IPS DF 19.7 (cell line): ENCODE results near the gene CLIC3.

Experiments used
- DNase-seq: peaks from one replicate; pipeline ENCODE4 v3.0.0-alpha.2; 2013; ENCODE audit warnings: low read depth, low spot score

Gene CLIC3

DNA sequence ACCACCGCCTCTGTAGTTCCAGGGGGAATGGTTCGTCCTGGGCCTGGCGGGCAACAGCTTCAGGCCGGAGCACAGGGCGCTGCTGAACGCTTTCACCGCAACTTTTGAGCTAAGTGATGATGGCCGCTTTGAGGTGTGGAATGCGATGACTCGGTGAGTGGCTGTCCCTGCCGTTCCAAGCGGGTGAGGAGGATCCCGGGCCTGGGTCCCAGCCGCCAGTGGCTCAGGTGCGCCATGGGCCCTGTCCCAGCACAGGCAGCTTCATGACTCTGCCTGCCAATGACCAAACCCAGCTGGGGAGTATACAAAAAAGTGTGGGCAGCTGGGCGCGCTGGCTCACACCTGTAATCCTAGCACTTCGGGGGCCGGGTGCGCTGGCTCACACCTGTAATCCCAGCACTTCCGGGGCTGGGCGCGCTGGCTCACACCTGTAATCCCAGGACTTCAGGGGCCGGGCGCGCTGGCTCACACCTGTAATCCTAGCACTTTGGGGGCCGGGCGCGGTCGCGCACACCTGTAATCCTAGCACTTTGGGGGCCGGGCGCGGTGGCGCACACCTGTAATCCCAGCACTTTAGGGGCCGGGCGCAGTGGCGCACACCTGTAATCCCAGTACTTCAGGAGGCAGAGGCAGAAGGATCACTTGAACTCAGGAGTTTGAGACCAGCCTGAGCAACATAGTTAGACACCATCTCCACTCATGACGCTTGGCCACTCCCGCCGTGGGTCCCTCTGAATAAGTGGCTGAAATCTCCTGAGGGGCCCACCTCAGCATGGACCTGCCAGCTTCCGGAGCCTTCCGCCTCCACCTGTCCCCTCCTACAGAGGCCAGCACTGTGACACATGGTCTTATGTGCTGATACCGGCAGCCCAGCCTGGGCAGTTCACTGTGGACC, 43.2 kb downstream of the CLIC3 start:
- no peak for DNase-seq

DNA sequence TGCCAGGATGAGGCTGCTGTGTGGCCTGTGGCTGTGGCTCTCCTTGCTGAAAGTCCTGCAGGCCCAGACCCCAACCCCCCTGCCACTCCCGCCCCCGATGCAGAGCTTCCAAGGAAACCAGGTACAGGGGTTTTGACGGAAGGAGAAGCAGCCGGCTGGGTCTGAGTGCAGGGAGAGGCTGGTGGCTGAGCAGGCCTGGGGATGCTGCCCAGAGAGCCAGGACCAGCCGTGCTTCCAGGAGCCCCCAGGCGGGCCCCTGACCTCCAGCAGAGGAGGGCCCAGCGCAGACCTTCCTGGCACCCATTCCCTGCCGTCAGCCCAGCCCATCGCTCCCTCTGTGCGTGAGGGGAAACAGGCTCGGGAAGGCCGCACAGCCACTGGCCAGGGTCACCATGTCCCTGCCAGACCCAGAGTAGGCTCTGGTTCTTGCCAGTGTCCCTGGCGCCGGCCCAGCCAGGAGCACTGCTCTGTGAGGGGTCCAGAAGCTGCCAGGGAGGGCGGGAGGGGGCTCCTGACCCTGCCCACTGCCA, 44.0 kb downstream of the CLIC3 start:
- DNase-seq = no peak

DNA sequence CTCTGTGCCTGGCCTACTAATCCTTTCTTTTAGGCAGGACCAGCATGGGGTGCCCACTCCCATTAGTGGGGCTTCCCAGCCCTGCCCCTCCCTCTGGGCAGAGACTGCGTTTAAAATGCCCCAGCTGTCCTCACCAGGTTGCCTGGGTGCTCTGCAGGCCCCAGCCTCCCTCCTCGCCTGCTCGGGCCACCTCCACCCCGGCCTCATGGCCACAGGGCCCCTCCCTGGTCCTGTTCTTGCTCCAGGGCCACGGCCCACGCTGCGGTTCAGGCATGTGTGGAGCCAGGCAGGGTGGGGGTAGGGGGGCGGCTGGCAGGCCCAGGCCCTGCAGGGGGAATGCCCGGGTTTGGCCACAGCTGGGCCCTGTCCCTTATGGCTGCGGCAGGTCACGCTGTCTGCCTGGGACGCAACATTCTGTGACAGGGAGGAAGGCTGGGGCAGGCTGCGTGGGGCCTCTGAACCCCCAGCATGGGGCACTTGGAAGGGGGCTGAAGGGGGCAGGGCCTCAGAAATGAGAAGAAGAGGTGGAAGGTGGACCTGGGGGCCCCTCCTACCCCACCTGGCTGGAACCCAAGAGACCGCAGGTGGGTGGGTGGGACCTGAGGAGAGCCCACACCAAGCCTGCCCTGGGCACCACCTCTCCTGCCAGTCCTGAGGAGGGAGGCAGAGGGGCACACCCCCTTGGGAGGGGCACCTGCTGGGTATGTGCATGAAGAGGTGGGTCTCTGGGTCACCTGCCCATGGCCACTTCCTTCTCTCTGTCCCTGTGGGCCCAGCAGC, 44.6 kb downstream of the CLIC3 start, which contains the start of gene LCN12:
Gene LCN12 (plus strand): TSS at position 733 of the 780 bp plus-strand sequence. CDS start 55 bp downstream, outside the sequence.
- DNase-seq = no peak

DNA sequence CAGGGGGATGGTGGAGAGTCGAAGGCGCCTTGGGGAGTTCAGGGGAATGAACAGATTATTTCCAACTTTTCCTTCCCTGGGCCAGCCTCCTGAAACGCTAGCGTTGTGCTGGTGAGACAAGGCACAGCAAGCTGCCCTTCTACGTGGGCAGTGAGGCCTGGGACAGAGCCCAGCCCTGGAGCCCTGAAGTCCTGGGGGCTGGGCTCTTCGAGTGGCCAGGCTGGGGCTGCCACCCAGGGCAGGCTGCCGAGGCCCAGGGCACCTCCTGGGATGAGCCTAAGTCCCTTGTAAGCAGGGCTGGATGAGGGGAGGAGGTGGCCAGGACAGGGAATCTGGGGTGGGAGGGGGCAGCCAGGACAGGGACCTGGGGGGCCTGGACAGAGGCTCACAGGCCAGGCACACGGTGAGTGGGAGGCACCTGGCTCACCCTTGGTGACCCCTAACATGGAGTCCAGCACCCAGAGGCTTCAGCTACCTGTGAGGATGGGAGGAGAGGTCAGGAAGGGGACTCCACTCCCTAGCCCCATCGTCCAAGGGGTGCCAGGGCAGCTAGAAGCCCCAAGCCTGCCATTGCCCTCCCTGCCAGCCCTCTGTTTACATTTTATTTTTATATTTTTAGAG, 45.6 kb downstream of the CLIC3 start:
- no peak for DNase-seq

DNA sequence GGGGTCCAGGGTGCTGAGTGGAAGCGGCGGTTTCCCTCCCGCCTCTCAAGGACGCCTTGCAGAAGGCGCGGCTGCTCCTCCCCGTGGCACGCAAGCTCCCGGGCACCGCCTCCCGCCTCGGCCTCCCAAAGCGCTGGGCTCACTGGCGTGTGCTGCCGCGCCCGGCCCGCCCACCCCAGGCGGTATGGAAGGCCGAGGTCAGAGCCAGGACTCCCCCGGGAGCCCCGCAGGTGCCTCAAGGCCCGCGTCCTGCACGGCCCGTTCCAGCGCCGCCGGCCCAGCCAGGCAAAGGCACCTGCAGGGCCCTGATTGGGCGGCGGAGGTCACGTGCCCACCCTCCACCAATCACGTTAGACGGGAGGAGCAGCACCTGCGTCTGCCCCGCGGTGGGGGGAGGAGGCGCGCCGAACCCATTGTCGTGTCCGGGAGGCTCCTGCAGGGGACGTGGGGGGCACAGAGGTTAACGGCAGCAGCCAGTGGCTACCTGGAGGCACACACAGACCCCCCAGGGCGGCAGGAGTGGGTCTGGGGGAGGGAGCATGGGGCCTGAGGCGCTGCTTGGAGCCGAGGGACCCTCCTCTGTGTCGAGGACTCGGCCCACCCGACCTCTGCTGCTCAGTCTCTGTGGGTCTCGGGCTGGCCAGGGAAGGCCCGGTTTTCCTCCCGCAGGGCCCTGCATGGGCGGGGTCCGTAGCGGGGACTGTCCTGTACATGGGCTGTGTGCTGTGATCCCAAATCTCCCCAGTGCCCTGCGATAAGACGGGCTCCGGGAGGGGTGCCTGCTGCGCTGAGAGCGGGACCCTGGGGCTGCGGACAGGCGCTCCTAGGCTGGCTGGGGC, 46.3 kb downstream of the CLIC3 start:
- DNase-seq = peak; percentile 75

DNA sequence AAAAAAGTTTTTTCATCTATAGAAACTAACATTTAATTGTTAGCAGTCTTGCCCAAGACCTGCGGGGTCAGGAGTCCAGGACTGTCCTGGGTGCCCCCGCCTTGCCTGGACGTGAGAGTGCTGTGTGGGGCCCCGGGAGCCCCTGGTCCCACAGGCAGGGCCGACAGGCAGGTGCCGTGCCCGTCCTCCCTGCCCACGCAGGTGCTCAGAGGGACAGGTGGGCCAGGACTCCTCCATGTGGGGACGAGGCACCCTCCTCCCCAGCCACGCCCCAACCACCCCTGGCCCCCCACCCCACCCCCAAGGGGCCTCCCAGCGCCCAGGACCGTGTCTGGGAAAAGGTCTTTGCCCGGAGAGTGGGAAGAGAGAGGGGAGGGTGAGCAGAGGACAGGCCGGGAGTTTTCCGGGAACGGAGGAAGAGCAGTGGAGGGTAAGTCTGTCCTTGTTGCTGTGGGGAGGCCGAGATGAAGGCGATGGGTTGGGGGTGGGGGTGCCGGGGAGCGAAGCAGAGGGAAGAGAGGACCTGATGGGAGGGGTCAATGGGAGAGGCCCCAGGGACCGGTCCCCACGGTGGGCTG, 47.0 kb downstream of the CLIC3 start:
- no peak for DNase-seq

DNA sequence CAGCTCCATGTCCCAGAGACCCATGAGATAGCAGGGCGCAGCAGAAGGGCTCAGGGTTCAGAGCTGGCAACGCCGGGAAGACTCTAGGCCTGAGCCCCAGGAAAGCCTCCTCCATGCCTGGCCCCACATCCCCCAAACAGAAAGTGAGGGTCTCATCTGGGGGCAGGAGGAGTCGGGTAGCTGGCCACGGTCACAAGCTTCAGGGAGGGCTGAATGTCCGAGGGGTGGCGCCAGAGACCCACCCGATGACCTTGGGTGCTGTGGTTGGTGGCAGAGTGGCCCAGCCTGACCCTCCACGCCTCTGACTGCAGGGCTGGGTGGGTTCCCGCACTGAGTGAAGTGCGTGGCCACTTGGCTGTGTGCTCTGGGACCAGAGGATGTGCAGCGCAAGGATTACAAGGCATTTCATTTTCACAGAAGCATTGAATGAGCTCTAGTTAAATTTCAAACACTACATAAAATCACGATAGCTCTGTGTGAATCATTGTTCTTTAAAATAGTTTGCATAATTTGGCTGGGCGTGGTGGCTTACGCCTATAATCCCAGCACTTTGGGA, 48.3 kb downstream of the CLIC3 start:
- DNase-seq = no peak

DNA sequence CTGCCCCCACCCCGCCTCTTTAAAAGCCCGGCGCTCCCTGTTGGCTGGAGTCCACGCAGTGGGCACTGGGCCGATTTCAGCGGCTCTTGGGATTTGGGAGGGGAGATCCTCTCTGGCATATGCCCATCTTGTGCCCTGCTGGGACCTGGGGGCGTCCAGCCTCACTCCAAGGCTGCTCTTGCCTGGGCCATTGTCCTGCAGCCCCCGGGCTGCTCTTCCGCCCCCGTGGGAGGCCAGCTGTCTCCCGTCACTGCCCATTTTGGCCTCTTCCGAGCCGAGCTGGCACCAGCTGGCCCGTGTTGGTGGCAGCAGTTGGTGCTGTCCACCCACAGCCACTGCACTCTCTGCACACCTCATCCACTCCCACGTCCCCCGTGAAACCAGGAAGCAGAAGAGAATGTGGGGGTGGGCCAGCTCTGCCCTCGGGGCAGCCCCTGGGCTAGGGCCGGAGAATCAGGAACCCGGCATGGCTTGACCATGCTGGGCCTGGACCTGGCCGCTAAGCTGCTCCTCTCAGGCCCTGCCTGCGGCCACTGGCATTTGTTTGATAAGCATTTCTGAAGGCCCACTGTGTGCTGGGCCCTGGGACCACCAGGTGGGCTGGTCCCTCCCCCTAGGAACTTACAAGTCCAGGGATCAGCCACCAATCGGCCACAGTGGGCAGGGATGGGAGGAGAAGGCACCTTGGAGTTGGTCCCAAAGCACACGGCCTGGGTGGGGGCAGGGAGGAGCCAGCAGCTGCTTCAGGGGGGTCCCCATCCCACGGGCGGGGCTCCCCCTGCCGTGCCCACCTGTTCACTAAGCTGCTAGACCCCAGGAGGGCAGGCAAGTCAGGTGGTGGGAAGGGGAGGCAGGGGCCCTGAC, 49.1 kb downstream of the CLIC3 start:
- no peak for DNase-seq

DNA sequence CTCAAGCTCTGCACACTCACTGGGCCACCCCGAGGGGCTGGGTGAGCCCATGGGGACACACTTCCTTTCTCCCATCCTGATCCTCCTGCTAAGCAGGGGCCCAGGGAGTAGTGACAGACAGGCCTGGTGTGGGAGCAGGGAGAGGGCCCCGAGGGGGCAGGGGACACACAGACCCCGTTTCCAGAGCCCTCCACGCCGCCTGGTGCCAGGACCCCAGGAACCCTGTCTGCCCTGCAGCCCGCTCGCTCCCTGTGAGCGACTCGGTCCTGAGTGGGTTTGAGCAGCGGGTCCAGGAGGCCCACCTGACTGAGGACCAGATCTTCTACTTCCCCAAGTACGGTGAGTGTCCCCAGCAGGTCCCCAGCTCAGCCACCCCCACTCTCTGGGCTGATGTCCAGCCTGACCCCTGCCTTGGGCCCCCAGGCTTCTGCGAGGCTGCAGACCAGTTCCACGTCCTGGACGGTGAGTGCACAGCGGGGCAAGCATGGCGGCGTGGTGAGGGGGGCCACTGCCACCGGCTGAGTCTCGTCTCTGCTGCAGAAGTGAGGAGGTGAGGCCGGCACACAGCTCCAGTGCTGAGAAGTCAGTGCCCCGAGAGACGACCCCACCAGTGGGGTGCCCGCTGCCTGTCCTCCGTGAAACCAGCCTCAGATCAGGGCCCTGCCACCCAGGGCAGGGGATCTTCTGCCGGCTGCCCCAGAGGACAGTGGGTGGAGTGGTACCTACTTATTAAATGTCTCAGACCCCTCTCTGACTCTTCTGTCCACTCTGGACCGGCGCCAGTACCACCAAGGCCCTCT, 49.9 kb downstream of the CLIC3 start:
- DNase-seq = no peak

DNA sequence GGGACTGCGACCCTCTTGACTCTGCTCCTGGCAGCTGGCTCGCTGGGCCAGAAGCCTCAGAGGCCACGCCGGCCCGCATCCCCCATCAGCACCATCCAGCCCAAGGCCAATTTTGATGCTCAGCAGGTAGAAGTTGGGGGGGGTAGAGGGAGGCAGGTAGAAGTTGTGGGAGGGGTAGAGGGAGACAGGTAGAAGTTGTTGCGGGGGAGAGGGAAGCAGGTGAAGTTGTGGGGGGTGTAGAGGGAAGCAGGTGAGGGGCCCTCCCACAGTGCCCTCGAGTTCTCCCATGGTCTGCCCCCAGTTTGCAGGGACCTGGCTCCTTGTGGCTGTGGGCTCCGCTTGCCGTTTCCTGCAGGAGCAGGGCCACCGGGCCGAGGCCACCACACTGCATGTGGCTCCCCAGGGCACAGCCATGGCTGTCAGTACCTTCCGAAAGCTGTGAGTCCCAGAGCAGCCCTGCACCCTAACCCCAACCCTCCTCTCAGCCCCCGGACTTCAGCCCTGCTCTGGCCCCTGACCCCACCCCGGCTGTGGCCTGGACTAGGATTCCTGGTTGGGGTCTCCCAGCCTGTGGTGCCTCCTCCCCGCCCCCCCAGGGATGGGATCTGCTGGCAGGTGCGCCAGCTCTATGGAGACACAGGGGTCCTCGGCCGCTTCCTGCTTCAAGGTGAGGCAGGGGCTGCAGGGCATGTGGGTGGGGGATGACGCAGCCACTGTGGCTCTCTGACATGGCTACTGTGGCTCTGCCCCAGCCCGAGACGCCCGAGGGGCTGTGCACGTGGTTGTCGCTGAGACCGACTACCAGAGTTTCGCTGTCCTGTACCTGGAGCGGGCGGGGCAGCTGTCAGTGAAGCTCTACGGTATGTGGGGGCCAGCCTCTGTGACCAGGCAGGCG, 50.8 kb downstream of the CLIC3 start:
- DNase-seq = no peak
